Karpas-422 (cell line): ENCODE measurements around the gene COL25A1. TPM values are rescaled to one million over a fixed set of nuclear protein-coding genes. Genes with fewer than 3 reads are reported as not detected.
"Not testable (repeated sequence)": the region's sequence is repeated elsewhere in the genome, so short reads cannot be mapped to it uniquely, and the experiment has no call there.

Experiments used
- DNase-seq: peaks from one replicate; pipeline ENCODE4 v3.0.0-alpha.2; 2015
- H2AFZ ChIP-seq: fragments of 200-600 bp; sonication (generic); 2 replicates; pipeline ENCODE4 v1.6.1; 2014; ENCODE audit warnings: antibody characterized with exemption, low read length, mixed read lengths
- H3K27ac ChIP-seq: fragments of 200-600 bp; sonication (generic); 2 replicates; pipeline ENCODE4 v1.5.1; 2014; ENCODE audit warnings: mild to moderate bottlenecking, low read length, moderate library complexity
- H3K27me3 ChIP-seq: fragments of 200-600 bp; sonication (generic); 2 replicates; pipeline ENCODE4 v1.6.1; 2014; ENCODE audit warnings: low read length, mixed read lengths
- H3K36me3 ChIP-seq: fragments of 200-600 bp; sonication (generic); 2 replicates; pipeline ENCODE4 v1.6.1; 2014; ENCODE audit warnings: low read length, mixed read lengths; ENCODE audit not compliant: insufficient read depth
- H3K4me1 ChIP-seq: fragments of 200-600 bp; sonication (generic); 2 replicates; pipeline ENCODE4 v1.6.1; 2014; ENCODE audit warnings: mild to moderate bottlenecking, low read length, mixed read lengths
- H3K4me2 ChIP-seq: fragments of 200-600 bp; sonication (generic); 2 replicates; pipeline ENCODE4 v1.6.1; 2014; ENCODE audit warnings: low read length, low read depth, mild to moderate bottlenecking; ENCODE audit not compliant: poor library complexity, severe bottlenecking
- H3K4me3 ChIP-seq: fragments of 200-600 bp; sonication (generic); 2 replicates; pipeline ENCODE4 v1.5.1; 2014; ENCODE audit warnings: mild to moderate bottlenecking, antibody characterized with exemption, low read length, mixed read lengths
- H3K79me2 ChIP-seq: fragments of 200-600 bp; sonication (generic); 2 replicates; pipeline ENCODE4 v1.6.1; 2014; ENCODE audit warnings: mild to moderate bottlenecking, low read length, mixed read lengths
- H3K9ac ChIP-seq: fragments of 200-600 bp; sonication (generic); 2 replicates; pipeline ENCODE4 v1.6.0; 2014; ENCODE audit warnings: low read length
- H3K9me2 ChIP-seq: fragments of 200-600 bp; sonication (generic), shearing (Covaris generic); replicated peaks from 2 replicates; pipeline ENCODE4 v1.6.0; 2014; ENCODE audit warnings: mild to moderate bottlenecking, low read length, moderate library complexity; ENCODE audit not compliant: insufficient read depth
- H3K9me3 ChIP-seq: fragments of 300-700, 200-600 bp; sonication (generic); 2 replicates; pipeline ENCODE4 v1.6.1; 2014; ENCODE audit warnings: low read length, mixed read lengths
- H4K20me1 ChIP-seq: fragments of 200-600 bp; sonication (generic); 2 replicates; pipeline ENCODE4 v1.6.1; 2014; ENCODE audit warnings: mild to moderate bottlenecking, antibody characterized with exemption, low read length, low read depth; ENCODE audit not compliant: insufficient read depth
- total RNA-seq: library from RNA; depleted of rRNA; stranded (reverse); fragments of >200 nt; shearing (Covaris generic); gene quantifications from 2 replicates; pipeline ENCODE4 v1.2.3, GENCODE V29; 2014; ENCODE audit warnings: low replicate concordance

Gene COL25A1
- total RNA-seq, 1 experiment from 2014 or later: not detected

DNA sequence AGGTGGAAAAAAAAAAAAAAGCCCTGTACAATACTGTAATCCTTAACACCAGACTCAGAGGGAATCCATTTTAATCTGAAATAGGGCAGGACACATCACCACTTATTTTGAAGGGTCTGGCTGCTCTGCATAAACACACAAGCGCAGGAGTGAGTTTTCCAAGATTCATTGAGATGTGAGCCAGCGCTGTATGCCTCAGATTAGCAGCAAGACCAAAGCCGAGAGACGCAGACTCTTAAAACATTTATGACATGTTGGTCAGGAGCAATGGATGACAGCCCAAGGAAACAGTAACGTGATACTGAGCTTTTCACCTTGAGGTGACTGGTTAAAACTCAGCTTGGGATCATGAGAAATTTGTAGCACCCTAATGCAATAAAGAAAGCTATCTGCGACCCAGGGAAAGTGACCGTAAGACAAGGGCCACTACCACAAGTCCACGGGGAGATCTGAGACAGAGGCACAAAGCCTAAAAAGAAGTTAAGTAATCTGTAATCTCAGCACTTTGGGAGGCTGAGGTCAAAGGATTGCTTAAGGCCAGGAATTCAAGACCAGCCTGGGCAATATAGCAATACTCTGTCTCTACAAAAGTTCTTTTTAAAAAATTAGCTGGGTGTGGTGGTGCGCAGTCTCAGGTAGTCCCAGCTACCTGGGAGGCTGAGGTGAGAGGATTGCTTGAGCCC, 210.6 kb downstream of the COL25A1 start:
- no peak for DNase-seq
- Histone ChIP-seq H3K27ac (no peak overlapping the region), H3K79me2 (no peaks in the 10 kb centered on the region), H3K4me3 (no peak overlapping the region), H4K20me1 (no peaks in the 10 kb centered on the region), H3K27me3 (no peaks in the 10 kb centered on the region), H3K4me1 (no peaks in the 10 kb centered on the region), H3K4me2 (no peak overlapping the region), H3K9me2 (no peaks in the 10 kb centered on the region), H2AFZ (no peak overlapping the region), H3K9me3 (no peaks in the 10 kb centered on the region), H3K36me3 (no peaks in the 10 kb centered on the region), H3K9ac (no peak overlapping the region)

DNA sequence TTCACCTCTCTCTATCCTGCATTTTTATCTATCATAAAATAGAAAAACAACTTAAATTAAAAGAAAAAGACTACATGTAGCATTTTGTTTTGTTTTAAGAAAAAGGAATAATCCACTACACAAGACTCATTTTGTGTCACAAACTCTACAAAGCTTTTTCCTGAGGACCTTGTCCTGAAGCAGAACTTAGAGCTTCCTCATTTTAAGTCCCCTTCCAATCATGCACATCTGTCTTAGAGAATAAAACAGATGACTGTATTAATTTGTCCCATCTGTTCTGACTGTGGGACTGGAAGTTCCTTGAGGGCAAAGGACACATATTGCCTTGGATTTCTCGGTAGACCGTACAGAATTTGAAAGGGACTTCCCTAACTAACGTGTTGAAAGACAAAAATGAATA, 218.5 kb downstream of the COL25A1 start:
- Histone ChIP-seq H3K4me2 (no peak overlapping the region), H2AFZ (no peak overlapping the region), H4K20me1 (no peaks in the 10 kb centered on the region), H3K4me1 (no peaks in the 10 kb centered on the region), H3K9ac (no peak overlapping the region), H3K27ac (no peak overlapping the region), H3K9me2 (no peaks in the 10 kb centered on the region), H3K27me3 (no peaks in the 10 kb centered on the region), H3K36me3 (no peaks in the 10 kb centered on the region), H3K4me3 (no peak overlapping the region), H3K9me3 (no peaks in the 10 kb centered on the region), H3K79me2 (no peaks in the 10 kb centered on the region)
- DNase-seq: no peak

DNA sequence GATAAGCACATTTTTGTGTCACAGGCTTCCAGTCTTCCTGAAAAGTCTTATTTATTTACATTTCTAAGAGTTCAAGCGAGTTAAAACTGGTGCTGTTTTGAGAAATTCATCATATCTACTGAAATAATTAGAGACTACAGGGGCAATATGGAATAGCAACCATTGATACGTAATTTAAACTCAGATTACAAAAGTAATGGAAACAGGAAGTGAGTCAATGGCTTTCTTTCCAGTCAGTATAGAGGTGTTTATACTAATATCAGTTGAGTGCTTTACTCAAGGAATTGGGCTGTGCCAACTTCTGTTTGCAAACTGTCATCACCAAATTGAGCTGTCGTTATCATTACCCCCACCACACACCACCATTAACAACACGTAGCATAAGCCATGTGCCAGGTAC, 222.7 kb downstream of the COL25A1 start:
- H3K4me2 ChIP-seq: no peak overlapping the region
- H4K20me1 ChIP-seq: no peaks in the 10 kb centered on the region
- H3K4me3 ChIP-seq: no peak overlapping the region
- no peak overlapping the region for H3K27ac ChIP-seq
- H3K4me1 ChIP-seq: no peaks in the 10 kb centered on the region
- no peak overlapping the region for H3K9ac ChIP-seq
- H2AFZ ChIP-seq: no peak overlapping the region
- DNase-seq: no peak
- H3K79me2 ChIP-seq: no peaks in the 10 kb centered on the region
- H3K9me2 ChIP-seq: no peaks in the 10 kb centered on the region
- no peaks in the 10 kb centered on the region for H3K36me3 ChIP-seq
- H3K27me3 ChIP-seq: no peaks in the 10 kb centered on the region
- H3K9me3 ChIP-seq: no peaks in the 10 kb centered on the region

DNA sequence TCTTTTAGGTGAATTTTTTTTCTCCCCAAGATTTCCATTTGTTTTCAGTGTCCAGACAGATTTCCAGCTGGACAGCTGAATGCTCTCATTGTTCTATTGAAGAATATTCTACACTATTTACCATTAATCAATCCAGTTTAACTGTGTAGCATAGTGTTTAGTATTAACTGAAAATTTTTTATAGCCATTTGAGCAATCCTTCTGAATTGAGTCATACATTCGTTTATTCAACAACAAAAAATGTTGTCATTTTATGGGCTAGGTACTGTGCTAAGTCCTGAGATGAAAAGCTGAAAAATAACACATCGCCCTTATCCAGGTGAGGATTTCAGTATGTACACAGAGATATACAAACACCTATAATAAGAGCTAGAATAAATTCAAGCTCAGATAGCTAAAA, 223.3 kb downstream of the COL25A1 start:
- no peak for DNase-seq
- H3K36me3 ChIP-seq: no peaks in the 10 kb centered on the region
- H3K27me3 ChIP-seq: no peaks in the 10 kb centered on the region
- H3K4me1 ChIP-seq: no peaks in the 10 kb centered on the region
- H3K79me2 ChIP-seq: no peaks in the 10 kb centered on the region
- H2AFZ ChIP-seq: no peak overlapping the region
- H3K27ac ChIP-seq: no peak overlapping the region
- H3K9ac ChIP-seq: no peak overlapping the region
- no peak overlapping the region for H3K4me3 ChIP-seq
- H3K9me2 ChIP-seq: no peaks in the 10 kb centered on the region
- H4K20me1 ChIP-seq: no peaks in the 10 kb centered on the region
- H3K9me3 ChIP-seq: no peaks in the 10 kb centered on the region
- no peak overlapping the region for H3K4me2 ChIP-seq

DNA sequence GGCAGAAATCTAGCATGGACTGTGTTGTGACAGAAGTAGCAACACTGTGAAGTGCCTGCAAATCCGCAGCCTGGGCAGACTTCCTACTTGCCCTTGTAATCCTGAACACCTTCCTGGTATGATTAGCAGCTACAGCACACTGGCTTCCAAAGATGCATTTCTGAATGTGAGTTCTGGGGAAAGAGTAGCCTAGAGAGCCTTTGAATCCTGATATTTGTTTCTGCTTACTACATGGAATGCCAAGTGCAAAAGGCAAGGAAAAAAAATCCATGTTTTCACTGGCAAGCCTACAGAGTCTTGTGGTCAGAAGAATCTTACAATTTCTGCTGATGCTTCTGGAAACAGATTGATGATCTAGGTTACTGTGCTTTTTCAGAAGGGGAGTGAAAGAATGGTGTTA, 223.7 kb downstream of the COL25A1 start:
- H3K9ac ChIP-seq: no peak overlapping the region
- no peaks in the 10 kb centered on the region for H3K9me2 ChIP-seq
- no peaks in the 10 kb centered on the region for H3K4me1 ChIP-seq
- H3K4me3 ChIP-seq: no peak overlapping the region
- H4K20me1 ChIP-seq: no peaks in the 10 kb centered on the region
- H3K36me3 ChIP-seq: no peaks in the 10 kb centered on the region
- no peak overlapping the region for H2AFZ ChIP-seq
- H3K27me3 ChIP-seq: no peaks in the 10 kb centered on the region
- DNase-seq: no peak
- H3K79me2 ChIP-seq: no peaks in the 10 kb centered on the region
- H3K27ac ChIP-seq: no peak overlapping the region
- no peaks in the 10 kb centered on the region for H3K9me3 ChIP-seq
- no peak overlapping the region for H3K4me2 ChIP-seq

DNA sequence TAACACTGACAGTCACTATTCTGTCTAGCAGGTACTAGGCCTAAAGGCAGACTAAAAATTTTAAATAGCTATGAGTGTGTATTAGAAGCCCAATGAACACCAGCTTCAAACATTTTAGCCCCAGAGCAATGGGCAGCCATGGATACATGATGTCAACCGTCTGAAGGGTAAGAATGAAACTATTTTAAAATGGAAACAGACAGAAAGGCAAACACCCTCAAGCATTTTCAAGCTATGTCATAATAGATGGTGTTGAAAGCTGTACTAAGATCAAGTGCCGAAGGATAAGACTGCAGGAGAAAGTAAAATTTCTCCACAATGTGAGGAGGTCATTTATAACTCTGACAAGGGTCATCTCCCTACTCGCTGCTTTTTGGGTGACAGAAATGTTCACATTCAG, 225.0 kb downstream of the COL25A1 start:
- Histone ChIP-seq H4K20me1 (no peaks in the 10 kb centered on the region), H3K4me3 (no peak overlapping the region), H3K27me3 (no peaks in the 10 kb centered on the region), H3K27ac (no peak overlapping the region), H3K4me2 (no peak overlapping the region), H3K9ac (no peak overlapping the region), H3K79me2 (no peaks in the 10 kb centered on the region), H3K9me2 (no peaks in the 10 kb centered on the region), H2AFZ (no peak overlapping the region), H3K4me1 (no peaks in the 10 kb centered on the region), H3K36me3 (no peaks in the 10 kb centered on the region), H3K9me3 (no peaks in the 10 kb centered on the region)
- DNase-seq: no peak

DNA sequence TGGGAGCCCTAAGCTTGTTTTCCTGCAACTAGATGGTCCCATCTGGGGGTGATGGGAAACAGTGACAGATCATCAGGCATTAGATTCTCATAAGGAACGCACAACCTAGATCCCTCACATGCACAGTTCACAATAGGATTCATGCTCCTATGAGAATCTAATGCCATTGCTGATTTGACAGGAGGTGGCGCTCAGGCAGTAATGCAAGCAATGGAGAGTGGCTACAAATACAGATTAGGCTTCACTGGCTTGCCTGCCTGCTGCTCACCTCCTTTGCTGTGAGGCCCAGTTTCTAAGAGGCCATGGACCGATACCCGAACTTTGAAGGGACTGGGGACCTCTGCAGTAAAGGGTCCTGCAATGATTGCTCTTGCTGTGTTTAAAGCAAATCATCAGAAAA, 225.7 kb downstream of the COL25A1 start:
- not testable (repeated sequence) for H3K9me2 ChIP-seq, H2AFZ ChIP-seq
- peak; percentile 63 for DNase-seq

DNA sequence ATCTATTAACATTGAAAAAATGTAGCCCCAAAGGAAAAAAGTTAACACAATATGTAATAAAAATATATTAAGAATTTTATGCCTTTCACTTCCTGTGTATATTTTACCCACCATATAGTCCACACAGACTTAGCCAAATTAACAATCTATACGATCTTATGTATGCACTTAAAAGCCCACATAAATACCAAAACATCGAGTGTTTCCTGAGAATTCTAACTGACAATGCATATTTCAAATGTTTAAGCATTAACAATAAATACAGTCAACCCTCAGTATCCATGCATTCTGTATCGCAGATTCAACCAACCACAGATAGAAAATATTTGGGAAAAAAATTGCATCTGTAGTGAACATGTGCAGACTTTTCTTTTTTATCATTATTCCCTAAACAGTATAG, 226.8 kb downstream of the COL25A1 start:
- no peaks in the 10 kb centered on the region for H3K36me3 ChIP-seq
- no peaks in the 10 kb centered on the region for H3K9me2 ChIP-seq
- H3K4me1 ChIP-seq: no peaks in the 10 kb centered on the region
- no peaks in the 10 kb centered on the region for H3K9me3 ChIP-seq
- H3K27me3 ChIP-seq: no peaks in the 10 kb centered on the region
- no peak overlapping the region for H3K27ac ChIP-seq
- no peak for DNase-seq
- no peak overlapping the region for H3K9ac ChIP-seq
- H4K20me1 ChIP-seq: no peaks in the 10 kb centered on the region
- no peak overlapping the region for H2AFZ ChIP-seq
- H3K4me2 ChIP-seq: no peak overlapping the region
- no peaks in the 10 kb centered on the region for H3K79me2 ChIP-seq
- H3K4me3 ChIP-seq: no peak overlapping the region

More for the DNA sequence above, 225.7 kb downstream of the COL25A1 start:
- H3K79me2 ChIP-seq, H3K36me3 ChIP-seq, H3K27ac ChIP-seq, H3K27me3 ChIP-seq, H3K4me2 ChIP-seq, H3K9ac ChIP-seq, H3K9me3 ChIP-seq, H4K20me1 ChIP-seq, H3K4me1 ChIP-seq, H3K4me3 ChIP-seq: not testable (repeated sequence)

DNA sequence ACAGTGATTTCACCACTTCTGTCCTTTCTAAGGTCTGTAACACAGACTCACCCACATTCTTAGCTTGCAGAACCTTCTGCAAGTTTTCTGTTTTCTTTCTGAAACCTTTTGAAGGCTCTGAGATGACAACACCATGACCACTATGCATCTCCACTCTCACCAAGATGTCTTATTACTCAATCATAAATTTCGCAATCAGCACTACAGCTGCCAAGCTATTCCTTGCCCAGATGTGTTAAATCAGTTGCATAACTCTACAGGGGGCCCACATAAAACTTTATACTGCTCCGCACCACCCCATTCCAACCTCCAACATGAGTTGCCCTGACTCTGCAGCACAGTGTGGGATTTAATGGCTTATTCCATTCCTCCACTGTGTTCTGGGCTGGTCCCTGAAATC, 229.9 kb downstream of the COL25A1 start:
- no peaks in the 10 kb centered on the region for H3K4me1 ChIP-seq
- no peaks in the 10 kb centered on the region for H3K79me2 ChIP-seq
- no peak overlapping the region for H3K4me3 ChIP-seq
- H3K27me3 ChIP-seq: no peaks in the 10 kb centered on the region
- H3K36me3 ChIP-seq: no peaks in the 10 kb centered on the region
- H4K20me1 ChIP-seq: no peaks in the 10 kb centered on the region
- no peaks in the 10 kb centered on the region for H3K9me3 ChIP-seq
- no peak overlapping the region for H2AFZ ChIP-seq
- no peak overlapping the region for H3K27ac ChIP-seq
- no peaks in the 10 kb centered on the region for H3K9me2 ChIP-seq
- no peak for DNase-seq
- H3K4me2 ChIP-seq: no peak overlapping the region
- no peak overlapping the region for H3K9ac ChIP-seq
